Activated T-helper 17 cell treated with anti-CD3 and anti-CD28 coated beads, Interleukin-2, amount 50 U/mL, for 72 hours (primary cell): ENCODE results near the gene NOTO. TPM values are rescaled to one million over a fixed set of nuclear protein-coding genes. Genes with fewer than 3 reads are reported as not detected.

ENCODE experiments used
- ATAC-seq: fragments of 150-1000 bp; cut with Tn5 transposase; replicated peaks from 2 replicates; pipeline ENCODE4 v1.10.0; 2021; ENCODE audit warnings: mild to moderate bottlenecking, moderate library complexity
- H3K27ac Mint-ChIP-seq: one replicate; pipeline ENCODE4 v1.8.0; 2022; ENCODE audit warnings: mixed read lengths
- H3K27me3 Mint-ChIP-seq: one replicate; pipeline ENCODE4 v1.8.0; 2022; ENCODE audit warnings: mixed read lengths
- H3K36me3 Mint-ChIP-seq: one replicate; pipeline ENCODE4 v1.8.0; 2022; ENCODE audit warnings: low read depth, mild to moderate bottlenecking, mixed read lengths
- H3K4me1 Mint-ChIP-seq: one replicate; pipeline ENCODE4 v1.8.0; 2022; ENCODE audit warnings: mixed read lengths
- H3K4me3 Mint-ChIP-seq: one replicate; pipeline ENCODE4 v1.8.0; 2022; ENCODE audit warnings: mild to moderate bottlenecking, mixed read lengths
- H3K9me3 Mint-ChIP-seq: one replicate; pipeline ENCODE4 v1.8.0; 2022; ENCODE audit warnings: mixed read lengths
- total RNA-seq, 2 donors: library from RNA; stranded (reverse); gene quantifications; one replicate each; pipeline ENCODE4 v1.2.3, GENCODE V29; 2022

Gene NOTO
- total RNA-seq, 2 donors from 2014 or later, result not detected

DNA sequence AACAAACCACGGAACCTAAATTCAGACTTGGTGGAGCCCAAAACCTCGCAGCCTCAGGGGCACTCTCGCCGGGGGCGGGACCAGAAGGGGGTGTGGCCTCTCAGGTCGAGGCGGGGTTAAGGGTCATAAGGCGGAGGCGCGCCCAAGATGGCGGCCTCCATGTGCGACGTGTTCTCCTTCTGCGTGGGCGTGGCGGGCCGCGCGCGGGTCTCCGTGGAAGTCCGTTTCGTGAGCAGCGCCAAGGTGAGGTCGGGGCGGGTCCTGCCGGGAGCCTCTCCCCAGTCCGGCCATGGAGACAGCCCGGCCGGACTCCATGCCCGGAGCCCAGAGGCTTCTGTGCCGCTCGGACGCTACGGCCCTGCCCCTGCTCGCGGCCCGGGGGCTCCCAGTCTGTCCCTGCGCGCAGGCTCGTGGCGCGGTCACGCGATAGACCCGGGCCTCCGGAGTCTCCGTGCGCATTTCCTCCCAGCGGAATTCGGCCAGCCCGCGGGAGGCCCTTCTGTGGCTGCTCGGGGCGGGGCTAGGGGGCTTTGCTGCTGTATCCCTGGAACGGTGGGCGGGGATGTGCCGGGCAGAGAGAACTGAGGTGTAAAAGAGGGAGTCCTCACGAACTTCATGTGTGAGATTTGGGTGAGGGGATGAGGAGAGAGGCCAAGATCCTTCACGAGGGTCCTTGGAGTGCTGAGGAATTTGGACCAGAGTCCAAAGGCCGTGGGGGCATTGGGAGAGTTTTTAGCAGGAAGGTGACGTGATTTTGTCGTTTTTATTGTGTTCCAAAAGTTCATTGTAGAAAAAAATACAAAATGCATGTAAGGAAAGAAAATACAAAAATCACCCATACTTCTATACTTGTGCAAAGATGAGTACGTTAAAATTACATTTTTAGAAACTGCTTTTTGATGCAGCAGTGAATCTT lies 12.0 kb downstream of the NOTO start, which contains the start of gene SMYD5:
SMYD5 (plus strand) TSS at position 126 of the 916 bp plus-strand sequence; CDS start at position 148, 22 bp downstream.
- H3K4me1 Mint-ChIP-seq, result peaks cover 8% of the 10 kb centered on the region
- peak within 1 kb of the TSS; percentile 74 for H3K27ac Mint-ChIP-seq
- H3K4me3 Mint-ChIP-seq, result peak within 1 kb of the TSS; percentile 98
- peaks cover 2% of the 10 kb centered on the region for H3K27me3 Mint-ChIP-seq
- H3K9me3 Mint-ChIP-seq, result no peaks in the 10 kb centered on the region
- peak; percentile 96 for ATAC-seq
- H3K36me3 Mint-ChIP-seq, result peaks cover 8% of the 10 kb centered on the region

- Mint-ChIP-seq H3K27me3 (no peaks in the 10 kb centered on the region), H3K36me3 (peaks cover 15% of the 10 kb centered on the region), H3K4me1 (peaks cover 8% of the 10 kb centered on the region), H3K9me3 (no peaks in the 10 kb centered on the region), H3K4me3 (peak overlapping the region; percentile 98), H3K27ac (peak overlapping the region; percentile 74)
- ATAC-seq, result no peak
These were observed 12.9 kb downstream of the NOTO start for GRCh38 chr2:73215254-73215653.

DNA sequence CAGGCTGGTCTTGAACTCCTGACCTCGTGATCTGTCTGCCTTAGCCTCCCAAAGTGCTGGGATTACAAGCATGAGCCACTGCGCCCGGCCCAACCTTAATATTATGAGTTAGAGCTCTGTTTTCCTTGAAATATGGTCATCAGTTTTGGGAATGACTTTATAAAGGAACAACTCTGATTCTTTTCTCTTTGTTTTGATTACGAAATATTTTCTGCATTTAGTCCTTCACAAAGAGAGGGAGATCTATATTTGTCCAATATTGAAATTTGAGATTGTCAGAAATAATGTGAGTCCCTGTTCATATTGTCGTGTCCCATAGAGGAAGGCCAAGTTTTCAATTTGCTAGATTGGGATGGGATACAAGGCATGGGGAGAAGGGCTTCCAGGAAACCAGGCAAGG lies 14.8 kb downstream of the NOTO start:
- no peaks in the 10 kb centered on the region for H3K27me3 Mint-ChIP-seq
- peak overlapping the region; percentile 53 for H3K27ac Mint-ChIP-seq
- H3K36me3 Mint-ChIP-seq, result peaks cover 34% of the 10 kb centered on the region
- H3K4me1 Mint-ChIP-seq, result peaks cover 8% of the 10 kb centered on the region
- H3K9me3 Mint-ChIP-seq, result no peaks in the 10 kb centered on the region
- no peak for ATAC-seq
- H3K4me3 Mint-ChIP-seq, result no peak overlapping the region

- Mint-ChIP-seq H3K36me3 (peaks cover 41% of the 10 kb centered on the region), H3K27ac (no peak overlapping the region)
These were observed 15.5 kb downstream of the NOTO start for GRCh38 chr2:73217826-73218225.

DNA sequence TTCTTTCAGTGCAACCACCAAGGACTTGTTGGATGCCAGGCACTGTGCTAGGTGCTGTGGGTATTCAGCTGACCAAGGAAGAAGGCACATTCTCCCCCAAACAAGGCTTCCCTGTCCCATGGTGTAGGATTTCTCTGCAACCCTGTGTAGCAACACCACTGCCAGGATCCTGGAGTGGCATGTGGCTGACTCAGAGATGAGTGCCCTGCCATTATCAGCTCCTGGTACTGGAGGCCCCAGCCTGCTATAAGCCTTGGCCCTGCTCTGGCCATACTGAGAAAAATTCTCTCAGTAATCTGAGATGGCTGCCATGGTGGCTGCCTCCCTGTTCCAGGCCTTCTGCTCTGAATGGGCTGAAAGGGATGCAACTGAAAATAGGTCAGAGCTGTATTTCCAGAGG lies 15.9 kb downstream of the NOTO start:
- peaks cover 46% of the 10 kb centered on the region for H3K36me3 Mint-ChIP-seq
- H3K27me3 Mint-ChIP-seq, result no peaks in the 10 kb centered on the region
- no peaks in the 10 kb centered on the region for H3K9me3 Mint-ChIP-seq
- H3K27ac Mint-ChIP-seq, result no peak overlapping the region
- peaks cover 8% of the 10 kb centered on the region for H3K4me1 Mint-ChIP-seq
- ATAC-seq, result no peak
- H3K4me3 Mint-ChIP-seq, result no peak overlapping the region

More at GRCh38 chr2:73217826-73218225, 15.5 kb downstream of the NOTO start:
- H3K9me3 Mint-ChIP-seq, result no peaks in the 10 kb centered on the region
- H3K4me1 Mint-ChIP-seq, result peaks cover 8% of the 10 kb centered on the region
- H3K27me3 Mint-ChIP-seq, result no peaks in the 10 kb centered on the region
- no peak overlapping the region for H3K4me3 Mint-ChIP-seq
- no peak for ATAC-seq

DNA sequence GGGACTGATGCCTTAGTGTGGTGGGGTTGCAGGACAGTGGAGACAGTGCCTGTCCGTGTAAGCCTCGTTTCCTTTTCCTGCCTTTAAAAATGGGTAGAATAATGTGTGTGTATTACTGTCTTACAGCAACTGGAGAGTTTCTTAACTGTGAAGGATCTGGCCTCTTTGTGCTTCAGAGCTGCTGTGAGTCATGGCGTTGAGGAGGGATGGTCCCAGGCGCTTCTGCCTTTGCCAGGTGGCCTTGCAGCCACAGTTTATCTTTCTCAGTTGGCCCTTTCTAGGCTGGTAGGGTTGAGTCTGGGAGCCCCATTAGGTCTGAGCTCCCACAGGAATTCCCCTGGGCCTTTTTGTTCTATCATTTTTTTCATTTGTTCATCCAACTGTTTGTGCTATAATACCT lies 21.4 kb downstream of the NOTO start:
- no peaks in the 10 kb centered on the region for H3K4me1 Mint-ChIP-seq
- peaks cover 66% of the 10 kb centered on the region for H3K36me3 Mint-ChIP-seq
- peak overlapping the region; percentile 54 for H3K27ac Mint-ChIP-seq
- no peak for ATAC-seq
- H3K9me3 Mint-ChIP-seq, result no peaks in the 10 kb centered on the region
- H3K27me3 Mint-ChIP-seq, result no peaks in the 10 kb centered on the region
- H3K4me3 Mint-ChIP-seq, result no peak overlapping the region

- Mint-ChIP-seq H3K4me1 (no peaks in the 10 kb centered on the region), H3K4me3 (no peak overlapping the region), H3K27ac (no peak overlapping the region), H3K9me3 (no peaks in the 10 kb centered on the region), H3K27me3 (no peaks in the 10 kb centered on the region), H3K36me3 (peaks cover 48% of the 10 kb centered on the region)
- no peak for ATAC-seq
These were observed 23.4 kb downstream of the NOTO start for GRCh38 chr2:73225513-73226360.

- no peaks in the 10 kb centered on the region for H3K27me3 Mint-ChIP-seq
- H3K9me3 Mint-ChIP-seq, result no peaks in the 10 kb centered on the region
- no peak overlapping the region for H3K4me3 Mint-ChIP-seq
- no peaks in the 10 kb centered on the region for H3K4me1 Mint-ChIP-seq
- no peak overlapping the region for H3K27ac Mint-ChIP-seq
- no peak for ATAC-seq
- peaks cover 34% of the 10 kb centered on the region for H3K36me3 Mint-ChIP-seq
These were observed 24.7 kb downstream of the NOTO start for GRCh38 chr2:73227086-73227485.

GRCh38 chr2:73228631-73229030 lies 26.3 kb downstream of the NOTO start:
- no peak overlapping the region for H3K4me3 Mint-ChIP-seq
- H3K4me1 Mint-ChIP-seq, result no peaks in the 10 kb centered on the region
- H3K36me3 Mint-ChIP-seq, result peaks cover 24% of the 10 kb centered on the region
- H3K27me3 Mint-ChIP-seq, result no peaks in the 10 kb centered on the region
- ATAC-seq, result no peak
- H3K27ac Mint-ChIP-seq, result no peak overlapping the region
- no peaks in the 10 kb centered on the region for H3K9me3 Mint-ChIP-seq

GRCh38 chr2:73232403-73233153 lies 30.2 kb downstream of the NOTO start:
- Mint-ChIP-seq H3K9me3 (no peaks in the 10 kb centered on the region), H3K4me3 (peak overlapping the region; percentile 91), H3K4me1 (peaks cover 17% of the 10 kb centered on the region), H3K36me3 (peaks cover 41% of the 10 kb centered on the region), H3K27me3 (no peaks in the 10 kb centered on the region), H3K27ac (peak overlapping the region; percentile 91)
- no peak for ATAC-seq

DNA sequence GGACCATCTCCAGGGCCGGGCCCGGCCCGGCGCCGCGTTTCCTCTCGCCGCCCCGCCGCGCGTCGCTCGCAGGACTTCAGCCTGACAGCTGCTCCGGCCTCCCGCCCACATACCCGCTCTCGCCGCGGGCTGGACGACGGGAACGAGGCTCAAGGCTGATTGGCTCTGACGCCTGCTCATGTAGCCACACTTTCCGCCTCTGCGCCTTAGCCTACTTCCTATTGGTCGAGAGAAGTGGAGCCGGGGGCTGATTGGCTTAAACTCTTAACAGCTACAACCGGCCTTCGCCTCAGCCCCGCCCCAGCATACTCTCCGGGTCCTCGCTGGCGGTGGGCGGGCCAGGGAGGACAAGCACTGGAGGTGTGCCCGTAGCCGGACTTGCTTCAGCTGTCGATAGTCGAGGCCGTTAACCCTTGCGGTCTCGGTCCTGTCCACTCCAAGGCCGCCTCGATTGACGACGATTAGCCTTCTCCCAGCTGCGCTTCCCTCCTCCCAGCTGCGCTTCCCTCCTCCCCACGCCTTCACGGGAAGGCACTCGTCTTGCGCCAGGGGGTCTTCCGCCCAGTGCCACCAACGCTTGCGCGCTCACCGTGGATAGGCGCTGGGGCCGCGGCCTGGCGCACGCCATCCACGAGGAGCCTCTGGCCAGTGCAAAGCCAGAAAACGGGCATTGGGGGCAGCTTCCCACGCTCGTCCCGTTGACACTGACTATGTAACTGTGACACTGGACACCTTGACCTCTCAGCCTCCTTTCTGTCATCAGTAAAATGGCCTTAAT lies 31.0 kb downstream of the NOTO start, which contains the start of gene PRADC1:
PRADC1 (minus strand) TSS at position 86 of the 778 bp plus-strand sequence; CDS start at position 7, 79 bp downstream.
- H3K4me1 Mint-ChIP-seq, result peaks cover 19% of the 10 kb centered on the region
- H3K27me3 Mint-ChIP-seq, result no peaks in the 10 kb centered on the region
- H3K36me3 Mint-ChIP-seq, result peaks cover 45% of the 10 kb centered on the region
- peak; percentile 93 for ATAC-seq
- peak within 1 kb of the TSS; percentile 91 for H3K4me3 Mint-ChIP-seq
- H3K9me3 Mint-ChIP-seq, result no peaks in the 10 kb centered on the region
- peak within 1 kb of the TSS; percentile 91 for H3K27ac Mint-ChIP-seq

DNA sequence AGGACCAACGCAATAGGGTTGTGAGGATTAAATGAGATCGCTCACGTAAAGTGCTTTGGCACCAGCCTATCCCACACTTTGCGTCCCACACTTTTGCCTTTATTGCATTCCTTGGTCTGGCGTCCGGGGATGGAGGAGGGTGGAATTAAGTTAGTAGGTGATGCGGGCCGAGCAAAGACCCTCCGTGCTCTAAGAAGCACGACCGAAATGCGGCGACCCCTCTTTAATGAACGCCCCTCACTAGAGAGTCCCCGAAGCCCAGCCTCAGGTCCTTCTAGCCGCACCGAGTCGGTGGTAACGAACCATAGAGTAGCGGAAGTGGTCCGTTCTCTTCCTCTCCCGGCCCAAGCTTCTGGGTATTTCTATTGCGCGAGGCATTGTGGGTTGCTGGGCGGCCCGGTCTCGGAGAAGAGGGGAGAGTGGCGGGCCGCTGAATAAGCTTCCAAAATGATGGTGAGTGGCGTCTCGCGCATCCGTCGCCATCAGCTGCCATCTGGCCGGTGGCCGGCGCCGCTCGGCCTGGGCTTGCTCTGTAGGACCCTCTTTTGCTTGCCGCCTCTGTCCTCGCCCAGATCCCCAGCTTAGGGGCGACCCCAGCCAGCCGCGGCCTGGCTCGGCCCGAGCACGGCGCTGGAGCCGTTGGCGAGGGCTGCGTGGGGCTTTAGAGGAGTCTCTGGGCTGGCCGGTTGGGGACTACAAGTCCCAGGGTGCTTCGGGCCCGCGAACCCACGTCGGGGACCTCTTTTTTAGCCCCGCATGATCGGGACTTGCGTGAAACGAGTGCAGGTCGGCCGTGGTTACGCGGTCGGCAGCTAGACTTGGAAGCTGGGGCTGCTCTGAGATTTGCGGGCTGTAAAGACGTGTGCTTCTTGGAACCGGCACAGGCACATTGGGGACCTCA lies 31.8 kb downstream of the NOTO start, which contains the start of gene CCT7:
CCT7 (plus strand) TSS at position 377 of the 901 bp plus-strand sequence; CDS start at position 448, 71 bp downstream.
- Mint-ChIP-seq H3K9me3 (no peaks in the 10 kb centered on the region), H3K4me1 (peaks cover 22% of the 10 kb centered on the region)

More for the DNA sequence above, 31.8 kb downstream of the NOTO start, which contains the start of gene CCT7:
- H3K36me3 Mint-ChIP-seq, result peaks cover 53% of the 10 kb centered on the region
- H3K27me3 Mint-ChIP-seq, result no peaks in the 10 kb centered on the region
- H3K27ac Mint-ChIP-seq, result peak within 1 kb of the TSS; percentile 91
- peak; percentile 63 for ATAC-seq
- H3K4me3 Mint-ChIP-seq, result peak within 1 kb of the TSS; percentile 91
